UCSD-AML1 (cell line): ENCODE data around the gene HSPB9.

Experiments used
- DNase-seq: peaks from one replicate; lab custom pipeline; 2025; ENCODE audit not compliant: unreplicated experiment; lab: John Stamatoyannopoulos, UW

HSPB9 gene

GRCh38 chr17:42122371-42123303, at the start of gene HSPB9:
TSS of gene HSPB9 (plus strand) at chr17:42122804. CDS start at chr17:42122851, 47 bp downstream.
- DNase-seq = no peak

- DNase-seq = no peak
Measured at GRCh38 chr17:42075789-42076188, 46.8 kb upstream of the HSPB9 start.

- DNase-seq = no peak
Measured at GRCh38 chr17:42076797-42077559, 45.6 kb upstream of the HSPB9 start.

- no peak for DNase-seq
Measured at GRCh38 chr17:42077755-42078154, 44.8 kb upstream of the HSPB9 start.

GRCh38 chr17:42078396-42079043, 44.1 kb upstream of the HSPB9 start:
- no peak for DNase-seq

- no peak for DNase-seq
Measured at GRCh38 chr17:42079541-42079940, 43.1 kb upstream of the HSPB9 start.

- DNase-seq = no peak
Measured at GRCh38 chr17:42081516-42082129, 41.0 kb upstream of the HSPB9 start.

GRCh38 chr17:42087042-42087701, 35.4 kb upstream of the HSPB9 start:
- no peak for DNase-seq

GRCh38 chr17:42087736-42088705, 34.6 kb upstream of the HSPB9 start:
- no peak for DNase-seq

- no peak for DNase-seq
Measured at GRCh38 chr17:42088736-42089135, 33.9 kb upstream of the HSPB9 start.

- DNase-seq = no peak
Measured at GRCh38 chr17:42090964-42091790, 31.4 kb upstream of the HSPB9 start.

GRCh38 chr17:42092939-42093338, 29.7 kb upstream of the HSPB9 start:
- no peak for DNase-seq

GRCh38 chr17:42094375-42095069, 28.1 kb upstream of the HSPB9 start:
- no peak for DNase-seq

- DNase-seq = no peak
Measured at GRCh38 chr17:42096360-42097111, 26.1 kb upstream of the HSPB9 start.

GRCh38 chr17:42097691-42098631, 24.6 kb upstream of the HSPB9 start, which contains the start of gene ZNF385C:
TSS of gene ZNF385C (minus strand) at chr17:42098473. CDS start at chr17:42063056, 35,417 bp downstream.
- DNase-seq = no peak
